Activated CD8-positive, alpha-beta memory T cell treated with anti-CD3 and anti-CD28 coated beads, Interleukin-2, amount 50 U/mL, for 1 hour (primary cell): ENCODE data around the gene VEGFA.

Experiments used
- DNase-seq: peaks from one replicate; pipeline ENCODE4 v3.0.0-alpha.2; 2020; ENCODE audit errors: extremely low read depth

The VEGFA gene

GRCh38 chr6:43759136-43759906, 10.7 kb upstream of the VEGFA start:
- no peak for DNase-seq

- DNase-seq = no peak
Measured at GRCh38 chr6:43759907-43760206, 10.2 kb upstream of the VEGFA start.

- no peak for DNase-seq
Measured at GRCh38 chr6:43760210-43761168, 9.5 kb upstream of the VEGFA start.

GRCh38 chr6:43761666-43762409, 8.2 kb upstream of the VEGFA start:
- no peak for DNase-seq

GRCh38 chr6:43762410-43762768, 7.6 kb upstream of the VEGFA start:
- DNase-seq = no peak

- DNase-seq = no peak
Measured at GRCh38 chr6:43762966-43763695, 6.9 kb upstream of the VEGFA start.

- DNase-seq = no peak
Measured at GRCh38 chr6:43763812-43764522, 6.0 kb upstream of the VEGFA start.

- no peak for DNase-seq
Measured at GRCh38 chr6:43764772-43765171, 5.2 kb upstream of the VEGFA start.

GRCh38 chr6:43765776-43766499, 4.1 kb upstream of the VEGFA start:
- no peak for DNase-seq

GRCh38 chr6:43766500-43766853, 3.5 kb upstream of the VEGFA start:
- no peak for DNase-seq

- DNase-seq = no peak
Measured at GRCh38 chr6:43766964-43767461, 3.0 kb upstream of the VEGFA start.

GRCh38 chr6:43767553-43768505, 2.2 kb upstream of the VEGFA start:
- DNase-seq = no peak

GRCh38 chr6:43768506-43768860, 1.5 kb upstream of the VEGFA start:
- DNase-seq = no peak

- no peak for DNase-seq
Measured at GRCh38 chr6:43768983-43769525, 957 bp upstream of the VEGFA start.

- DNase-seq = no peak
Measured at GRCh38 chr6:43770372-43771209, 580 bp downstream of the VEGFA start.

GRCh38 chr6:43771210-43771857, 1.3 kb downstream of the VEGFA start:
- DNase-seq = no peak

- DNase-seq = no peak
Measured at GRCh38 chr6:43771858-43772680, 2.1 kb downstream of the VEGFA start.
